ENCODE results near the gene DHX34.

DHX34 gene

GRCh38 chr19:47432091-47432490 is 83.0 kb downstream of the DHX34 start:
- H3K4me2 ChIP-seq (ENCODE audit: low read length) = no peak overlapping the region
- H3K27me3 ChIP-seq (ENCODE audit: control insufficient read depth, insufficient read depth, low read length) = no peaks in the 10 kb centered on the region
- TF ChIP-seq, protein P1, sequence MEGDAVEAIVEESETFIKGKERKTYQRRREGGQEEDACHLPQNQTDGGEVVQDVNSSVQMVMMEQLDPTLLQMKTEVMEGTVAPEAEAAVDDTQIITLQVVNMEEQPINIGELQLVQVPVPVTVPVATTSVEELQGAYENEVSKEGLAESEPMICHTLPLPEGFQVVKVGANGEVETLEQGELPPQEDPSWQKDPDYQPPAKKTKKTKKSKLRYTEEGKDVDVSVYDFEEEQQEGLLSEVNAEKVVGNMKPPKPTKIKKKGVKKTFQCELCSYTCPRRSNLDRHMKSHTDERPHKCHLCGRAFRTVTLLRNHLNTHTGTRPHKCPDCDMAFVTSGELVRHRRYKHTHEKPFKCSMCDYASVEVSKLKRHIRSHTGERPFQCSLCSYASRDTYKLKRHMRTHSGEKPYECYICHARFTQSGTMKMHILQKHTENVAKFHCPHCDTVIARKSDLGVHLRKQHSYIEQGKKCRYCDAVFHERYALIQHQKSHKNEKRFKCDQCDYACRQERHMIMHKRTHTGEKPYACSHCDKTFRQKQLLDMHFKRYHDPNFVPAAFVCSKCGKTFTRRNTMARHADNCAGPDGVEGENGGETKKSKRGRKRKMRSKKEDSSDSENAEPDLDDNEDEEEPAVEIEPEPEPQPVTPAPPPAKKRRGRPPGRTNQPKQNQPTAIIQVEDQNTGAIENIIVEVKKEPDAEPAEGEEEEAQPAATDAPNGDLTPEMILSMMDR (IDR thresholded peaks at IDR 0.05) = no peak

More at GRCh38 chr19:47432091-47432490, 83.0 kb downstream of the DHX34 start:
- peaks cover 8% of the 10 kb centered on the region for H3K4me1 ChIP-seq
- H2AFZ ChIP-seq = no peak overlapping the region
- no peaks in the 10 kb centered on the region for H3K36me3 ChIP-seq (ENCODE audit: control insufficient read depth, insufficient read depth, low read length)
- H3K27ac ChIP-seq = no peak overlapping the region
- no peak overlapping the region for H3K4me3 ChIP-seq (ENCODE audit: low read depth, low read length)
- no peak overlapping the region for H3K9ac ChIP-seq
- no peaks in the 10 kb centered on the region for H3K9me3 ChIP-seq (ENCODE audit: control insufficient read depth, low read length)
- no peaks in the 10 kb centered on the region for H3K79me2 ChIP-seq
